WTC11 (cell line): ENCODE results near the gene CELF2.

Source experiments
- NR1H2 ChIP-seq: sonication (generic); formaldehyde crosslinking; IDR thresholded peaks from 2 replicates; pipeline ENCODE4 v1.9.0; 2021; ENCODE audit warnings: mild to moderate bottlenecking, moderate library complexity, missing genetic modification reagents
- TF ChIP-seq, protein P1 (sequence below): fragments of 200-600 bp; IDR thresholded peaks from 2 replicates; pipeline ENCODE4 v1.8.0; 2022; ENCODE audit warnings: antibody characterized with exemption

DNA sequence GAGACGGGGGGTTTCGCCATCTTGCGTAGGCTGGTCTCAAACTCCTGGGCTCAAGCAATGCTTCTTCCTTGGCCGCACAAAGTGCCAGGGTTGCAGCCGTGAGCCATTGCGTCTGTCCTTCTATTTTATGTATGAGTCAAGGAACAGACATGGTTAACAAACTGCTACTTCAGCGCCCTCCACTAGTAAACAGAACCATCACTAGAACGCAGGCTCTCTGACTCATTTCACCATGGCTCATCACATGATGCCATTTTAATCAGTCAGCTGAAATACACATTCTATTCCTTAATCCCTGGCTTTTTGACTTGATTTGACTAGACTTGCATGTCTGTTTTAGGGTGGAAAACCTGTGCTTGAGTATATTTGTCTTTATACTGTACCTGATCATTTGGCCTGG is 41.3 kb downstream of the CELF2 start:
- TF ChIP-seq, protein P1, sequence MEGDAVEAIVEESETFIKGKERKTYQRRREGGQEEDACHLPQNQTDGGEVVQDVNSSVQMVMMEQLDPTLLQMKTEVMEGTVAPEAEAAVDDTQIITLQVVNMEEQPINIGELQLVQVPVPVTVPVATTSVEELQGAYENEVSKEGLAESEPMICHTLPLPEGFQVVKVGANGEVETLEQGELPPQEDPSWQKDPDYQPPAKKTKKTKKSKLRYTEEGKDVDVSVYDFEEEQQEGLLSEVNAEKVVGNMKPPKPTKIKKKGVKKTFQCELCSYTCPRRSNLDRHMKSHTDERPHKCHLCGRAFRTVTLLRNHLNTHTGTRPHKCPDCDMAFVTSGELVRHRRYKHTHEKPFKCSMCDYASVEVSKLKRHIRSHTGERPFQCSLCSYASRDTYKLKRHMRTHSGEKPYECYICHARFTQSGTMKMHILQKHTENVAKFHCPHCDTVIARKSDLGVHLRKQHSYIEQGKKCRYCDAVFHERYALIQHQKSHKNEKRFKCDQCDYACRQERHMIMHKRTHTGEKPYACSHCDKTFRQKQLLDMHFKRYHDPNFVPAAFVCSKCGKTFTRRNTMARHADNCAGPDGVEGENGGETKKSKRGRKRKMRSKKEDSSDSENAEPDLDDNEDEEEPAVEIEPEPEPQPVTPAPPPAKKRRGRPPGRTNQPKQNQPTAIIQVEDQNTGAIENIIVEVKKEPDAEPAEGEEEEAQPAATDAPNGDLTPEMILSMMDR: no peak
- no peak for TF ChIP-seq NR1H2
